Mesothelial cell of epicardium (in vitro differentiated cells): ENCODE results near the gene PTPRG. TPM values are rescaled to one million over a fixed set of nuclear protein-coding genes. Genes with fewer than 3 reads are reported as not detected.

Experiments
- DNase-seq, 2 experiments: peaks; one replicate each; pipeline ENCODE4 v3.0.0; 2021; ENCODE audit warnings: low spot score in 2 of 2; ENCODE audit not compliant: unreplicated experiment in 2 of 2
- H3K27ac Mint-ChIP-seq: 2 replicates; pipeline ENCODE4 v1.8.0; 2021; ENCODE audit warnings: mixed read lengths
- H3K27me3 Mint-ChIP-seq: 2 replicates; pipeline ENCODE4 v1.8.0; 2021; ENCODE audit warnings: low read depth, mixed read lengths
- H3K36me3 Mint-ChIP-seq: 2 replicates; pipeline ENCODE4 v1.8.0; 2021; ENCODE audit warnings: mixed read lengths
- H3K4me1 Mint-ChIP-seq: 2 replicates; pipeline ENCODE4 v1.8.0; 2021; ENCODE audit warnings: mixed read lengths
- H3K4me3 Mint-ChIP-seq: 2 replicates; pipeline ENCODE4 v1.8.0; 2021; ENCODE audit warnings: mild to moderate bottlenecking, moderate library complexity, mixed read lengths
- H3K9me3 Mint-ChIP-seq: 2 replicates; pipeline ENCODE4 v1.8.0; 2021; ENCODE audit warnings: mixed read lengths
- CTCF ChIP-seq: fragments of 200-600 bp; sonication (generic); IDR thresholded peaks from one replicate; pipeline ENCODE4 v1.5.0; 2021; ENCODE audit warnings: antibody characterized with exemption; ENCODE audit not compliant: unreplicated experiment
- total RNA-seq: library from RNA; stranded (reverse); gene quantifications from 3 replicates; pipeline ENCODE4 v1.2.1, GENCODE V29; 2021

PTPRG gene
- total RNA-seq, 1 donor from 2014 or later = 40.4 TPM

GRCh38 chr3:61910732-61911131 is 349.4 kb downstream of the PTPRG start:
- H3K27me3 Mint-ChIP-seq = no peaks in the 10 kb centered on the region
- no peak for TF ChIP-seq CTCF
- no peaks in the 10 kb centered on the region for H3K36me3 Mint-ChIP-seq
- no peak overlapping the region for H3K4me3 Mint-ChIP-seq
- no peak for DNase-seq
- peaks cover 10% of the 10 kb centered on the region for H3K4me1 Mint-ChIP-seq
- H3K9me3 Mint-ChIP-seq = no peaks in the 10 kb centered on the region
- H3K27ac Mint-ChIP-seq = no peak overlapping the region

- no peak for TF ChIP-seq CTCF
- Mint-ChIP-seq H3K4me3 (no peak overlapping the region), H3K4me1 (peaks cover 10% of the 10 kb centered on the region), H3K27me3 (no peaks in the 10 kb centered on the region), H3K27ac (no peak overlapping the region), H3K36me3 (no peaks in the 10 kb centered on the region), H3K9me3 (no peaks in the 10 kb centered on the region)
- DNase-seq = no peak
Observed at GRCh38 chr3:61912158-61912557, 350.8 kb downstream of the PTPRG start.

GRCh38 chr3:61913701-61914100 is 352.3 kb downstream of the PTPRG start:
- DNase-seq = no peak
- peaks cover 5% of the 10 kb centered on the region for H3K4me1 Mint-ChIP-seq
- H3K27ac Mint-ChIP-seq = no peak overlapping the region
- TF ChIP-seq CTCF = no peak
- no peaks in the 10 kb centered on the region for H3K36me3 Mint-ChIP-seq
- H3K9me3 Mint-ChIP-seq = no peaks in the 10 kb centered on the region
- H3K4me3 Mint-ChIP-seq = no peak overlapping the region
- no peaks in the 10 kb centered on the region for H3K27me3 Mint-ChIP-seq

GRCh38 chr3:61914276-61914675 is 352.9 kb downstream of the PTPRG start:
- Mint-ChIP-seq H3K27ac (no peak overlapping the region), H3K4me3 (no peak overlapping the region), H3K4me1 (peaks cover 5% of the 10 kb centered on the region), H3K36me3 (no peaks in the 10 kb centered on the region), H3K27me3 (no peaks in the 10 kb centered on the region), H3K9me3 (no peaks in the 10 kb centered on the region)
- no peak for DNase-seq
- TF ChIP-seq CTCF = no peak

- Mint-ChIP-seq H3K9me3 (no peaks in the 10 kb centered on the region), H3K36me3 (no peaks in the 10 kb centered on the region), H3K4me3 (no peak overlapping the region), H3K4me1 (peaks cover 5% of the 10 kb centered on the region), H3K27ac (no peak overlapping the region), H3K27me3 (no peaks in the 10 kb centered on the region)
- DNase-seq = no peak
- TF ChIP-seq CTCF = no peak
Observed at GRCh38 chr3:61915296-61915695, 353.9 kb downstream of the PTPRG start.

- no peak overlapping the region for H3K27ac Mint-ChIP-seq
- no peak for TF ChIP-seq CTCF
- DNase-seq = no peak
Observed at GRCh38 chr3:61919371-61919770, 358.0 kb downstream of the PTPRG start.

More at GRCh38 chr3:61919371-61919770, 358.0 kb downstream of the PTPRG start:
- no peak overlapping the region for H3K4me3 Mint-ChIP-seq
- H3K9me3 Mint-ChIP-seq = no peaks in the 10 kb centered on the region
- no peaks in the 10 kb centered on the region for H3K36me3 Mint-ChIP-seq
- peaks cover 5% of the 10 kb centered on the region for H3K4me1 Mint-ChIP-seq
- H3K27me3 Mint-ChIP-seq = no peaks in the 10 kb centered on the region
